PFSK-1 (cell line): Measurements from ENCODE around the gene CEP128.

ENCODE experiments used
- FOXP2 ChIP-seq: optimal IDR thresholded peaks from 2 replicates; pipeline ENCODE3; 2011; ENCODE audit warnings: borderline replicate concordance, control low read depth, inconsistent platforms; ENCODE audit not compliant: insufficient read depth; ENCODE audit errors: extremely low read length, extremely low read depth
- POLR2AphosphoS5 ChIP-seq: IDR thresholded peaks from 2 replicates; pipeline ENCODE4 v1.6.1; 2012; ENCODE audit warnings: low read depth, mild to moderate bottlenecking, control low read depth, low read length, moderate library complexity
- REST ChIP-seq, 2 experiments: IDR thresholded peaks; 2 replicates each; pipeline versions ENCODE4 v1.6.1 to v1.8.0; 2011 to 2012; ENCODE audit warnings: low read depth in 2 of 2, low read length in 2 of 2, control low read depth in 1 of 2, inconsistent platforms in 1 of 2, mild to moderate bottlenecking in 1 of 2, moderate library complexity in 1 of 2; ENCODE audit not compliant: insufficient read depth in 1 of 2
- SIN3A ChIP-seq: IDR thresholded peaks from 2 replicates; pipeline ENCODE4 v1.6.1; 2012; ENCODE audit warnings: mild to moderate bottlenecking, low read length, moderate library complexity, borderline replicate concordance; ENCODE audit not compliant: insufficient read depth
- TAF1 ChIP-seq: IDR thresholded peaks from 2 replicates; pipeline ENCODE4 v1.6.1; 2012; ENCODE audit warnings: low read length, control low read depth, borderline replicate concordance; ENCODE audit not compliant: insufficient read depth

The CEP128 gene

DNA sequence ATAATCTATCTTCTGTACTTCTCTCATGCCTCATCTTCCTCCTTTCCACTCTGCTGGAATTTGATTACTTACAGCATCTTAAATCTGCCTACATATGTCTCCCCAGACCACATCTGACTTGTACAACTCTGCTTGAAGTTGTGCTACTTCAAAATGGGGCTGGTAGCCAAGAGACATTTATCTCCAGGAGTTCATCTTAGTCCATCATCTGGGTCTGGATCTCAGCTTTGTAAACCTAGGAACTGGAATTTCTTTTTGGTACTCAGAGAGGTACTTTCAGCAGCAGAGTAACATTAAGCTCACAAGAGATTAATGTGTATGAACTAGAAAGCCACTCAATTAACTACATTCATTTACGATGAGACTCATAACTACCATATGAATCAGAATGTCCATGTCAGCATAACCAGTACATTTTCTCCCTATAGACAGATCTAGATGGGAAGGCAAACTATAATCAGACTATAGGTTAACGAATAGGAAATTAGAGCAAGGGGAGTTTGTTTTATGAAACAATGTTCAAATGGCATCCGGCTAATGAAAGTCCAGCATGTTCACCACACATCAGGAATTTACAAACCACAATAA lies 178.8 kb downstream of the CEP128 start:
- no peak for TF ChIP-seq FOXP2
- no peak for TF ChIP-seq POLR2AphosphoS5
- TF ChIP-seq TAF1 = no peak
- no peak for TF ChIP-seq SIN3A
- TF ChIP-seq REST (IDR thresholded peaks at IDR 0.05; ENCODE audit: insufficient read depth in 1 of 2, low read depth in 2 of 2, low read length in 2 of 2) = no peak

- TF ChIP-seq REST (IDR thresholded peaks at IDR 0.05; ENCODE audit: insufficient read depth in 1 of 2, low read depth in 2 of 2, low read length in 2 of 2) (no peak), SIN3A (no peak), TAF1 (no peak), POLR2AphosphoS5 (no peak), FOXP2 (no peak)
These were observed 186.8 kb downstream of the CEP128 start for GRCh38 chr14:80754696-80755095.

GRCh38 chr14:80751285-80751684 lies 190.3 kb downstream of the CEP128 start:
- TF ChIP-seq POLR2AphosphoS5 (no peak), FOXP2 (no peak), REST (IDR thresholded peaks at IDR 0.05; ENCODE audit: insufficient read depth in 1 of 2, low read depth in 2 of 2, low read length in 2 of 2) (no peak), TAF1 (no peak), SIN3A (no peak)

DNA sequence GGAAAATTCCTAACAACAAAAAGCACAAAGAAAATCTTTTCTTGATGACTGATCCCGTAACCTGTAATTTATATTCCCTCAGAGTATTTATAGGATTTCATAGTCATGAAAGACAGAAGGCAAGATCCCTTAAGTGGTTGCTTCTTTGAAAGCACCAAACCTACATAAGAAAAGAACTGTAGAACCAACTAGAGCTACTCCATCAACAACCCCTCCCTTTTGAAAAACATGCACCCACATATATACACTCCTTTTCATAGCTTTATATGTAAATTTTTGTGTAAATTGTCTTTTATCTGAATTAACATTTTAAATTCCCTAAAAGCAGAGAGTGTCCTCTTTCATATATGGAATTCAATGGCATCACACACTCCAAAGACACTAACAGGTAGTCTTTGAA lies 215.3 kb downstream of the CEP128 start:
- no peak for TF ChIP-seq TAF1
- TF ChIP-seq FOXP2 = no peak
- no peak for TF ChIP-seq SIN3A
- no peak for TF ChIP-seq POLR2AphosphoS5
- no peak for TF ChIP-seq REST (IDR thresholded peaks at IDR 0.05; ENCODE audit: insufficient read depth in 1 of 2, low read depth in 2 of 2, low read length in 2 of 2)

- TF ChIP-seq REST (IDR thresholded peaks at IDR 0.05; ENCODE audit: insufficient read depth in 1 of 2, low read depth in 2 of 2, low read length in 2 of 2) = no peak
- no peak for TF ChIP-seq SIN3A
- no peak for TF ChIP-seq POLR2AphosphoS5
- no peak for TF ChIP-seq FOXP2
- TF ChIP-seq TAF1 = no peak
These were observed 222.6 kb downstream of the CEP128 start for GRCh38 chr14:80718940-80719339.
